Measurements from ENCODE around the gene RGS9.

RGS9 gene

GRCh38 chr17:65230040-65230439, 92.9 kb downstream of the RGS9 start:
- Mint-ChIP-seq H3K36me3 (ENCODE audit: low read depth) (no peaks in the 10 kb centered on the region), H3K27ac (no peak overlapping the region), H3K9me3 (no peaks in the 10 kb centered on the region), H3K4me3 (no peak overlapping the region), H3K27me3 (peaks cover 62% of the 10 kb centered on the region), H3K4me1 (ENCODE audit: low read depth) (peaks cover 36% of the 10 kb centered on the region)
- intact Hi-C loops (cut with micrococcal nuclease): loop anchor here (2.0 to 10.0 kb wide), 2 partner anchors 565 to 935 kb away; no protein-coding TSS in a partner anchor

GRCh38 chr17:65231086-65231485, 93.9 kb downstream of the RGS9 start:
- Mint-ChIP-seq H3K9me3 (no peaks in the 10 kb centered on the region), H3K27me3 (peaks cover 54% of the 10 kb centered on the region), H3K27ac (no peak overlapping the region), H3K4me1 (ENCODE audit: low read depth) (peaks cover 36% of the 10 kb centered on the region), H3K36me3 (ENCODE audit: low read depth) (no peaks in the 10 kb centered on the region), H3K4me3 (no peak overlapping the region)
- intact Hi-C loops (cut with micrococcal nuclease): loop anchor here (1.0 to 10.0 kb wide), 3 partner anchors 325 to 934 kb away; no protein-coding TSS in a partner anchor

GRCh38 chr17:65231662-65232335, 94.6 kb downstream of the RGS9 start:
- no peaks in the 10 kb centered on the region for H3K36me3 Mint-ChIP-seq (ENCODE audit: low read depth)
- peaks cover 48% of the 10 kb centered on the region for H3K27me3 Mint-ChIP-seq
- no peak overlapping the region for H3K27ac Mint-ChIP-seq
- peaks cover 36% of the 10 kb centered on the region for H3K4me1 Mint-ChIP-seq (ENCODE audit: low read depth)
- H3K9me3 Mint-ChIP-seq: no peaks in the 10 kb centered on the region
- no peak overlapping the region for H3K4me3 Mint-ChIP-seq
- intact Hi-C loops (cut with micrococcal nuclease): loop anchor here (1.0 to 10.0 kb wide), 3 partner anchors 325 to 933 kb away; no protein-coding TSS in a partner anchor

GRCh38 chr17:65235284-65235683, 98.1 kb downstream of the RGS9 start:
- Mint-ChIP-seq H3K36me3 (ENCODE audit: low read depth) (no peaks in the 10 kb centered on the region), H3K27me3 (peaks cover 30% of the 10 kb centered on the region), H3K9me3 (no peaks in the 10 kb centered on the region), H3K27ac (no peak overlapping the region), H3K4me3 (no peak overlapping the region), H3K4me1 (ENCODE audit: low read depth) (peaks cover 7% of the 10 kb centered on the region)
- intact Hi-C loops (cut with micrococcal nuclease): loop anchor here (10.0 kb wide), 1 partner anchor 560 kb away; no protein-coding TSS in a partner anchor

- Mint-ChIP-seq H3K9me3 (no peaks in the 10 kb centered on the region), H3K36me3 (ENCODE audit: low read depth) (no peaks in the 10 kb centered on the region), H3K27me3 (peaks cover 28% of the 10 kb centered on the region), H3K4me3 (no peak overlapping the region), H3K27ac (no peak overlapping the region), H3K4me1 (ENCODE audit: low read depth) (peaks cover 5% of the 10 kb centered on the region)
- intact Hi-C loops (cut with micrococcal nuclease): loop anchor here (10.0 kb wide), 1 partner anchor 558 kb away; no protein-coding TSS in a partner anchor
Measured at GRCh38 chr17:65236321-65236720, 99.2 kb downstream of the RGS9 start.

GRCh38 chr17:65243838-65244625, 106.9 kb downstream of the RGS9 start:
- no peaks in the 10 kb centered on the region for H3K9me3 Mint-ChIP-seq
- intact Hi-C loops (cut with micrococcal nuclease): no loop called here
- H3K36me3 Mint-ChIP-seq (ENCODE audit: low read depth): no peaks in the 10 kb centered on the region
- H3K27ac Mint-ChIP-seq: no peak overlapping the region
- H3K27me3 Mint-ChIP-seq: peaks cover 30% of the 10 kb centered on the region
- no peak overlapping the region for H3K4me3 Mint-ChIP-seq
- no peaks in the 10 kb centered on the region for H3K4me1 Mint-ChIP-seq (ENCODE audit: low read depth)

- H3K4me3 Mint-ChIP-seq: no peak overlapping the region
- H3K9me3 Mint-ChIP-seq: no peaks in the 10 kb centered on the region
- H3K27ac Mint-ChIP-seq: no peak overlapping the region
- no peaks in the 10 kb centered on the region for H3K36me3 Mint-ChIP-seq (ENCODE audit: low read depth)
- no peaks in the 10 kb centered on the region for H3K4me1 Mint-ChIP-seq (ENCODE audit: low read depth)
- H3K27me3 Mint-ChIP-seq: peaks cover 41% of the 10 kb centered on the region
- intact Hi-C loops (cut with micrococcal nuclease): no loop called here
Measured at GRCh38 chr17:65246252-65246651, 109.1 kb downstream of the RGS9 start.

GRCh38 chr17:65249774-65250173, 112.6 kb downstream of the RGS9 start:
- Mint-ChIP-seq H3K4me1 (ENCODE audit: low read depth) (no peaks in the 10 kb centered on the region), H3K36me3 (ENCODE audit: low read depth) (no peaks in the 10 kb centered on the region), H3K27ac (no peak overlapping the region), H3K9me3 (no peaks in the 10 kb centered on the region), H3K4me3 (no peak overlapping the region), H3K27me3 (peaks cover 41% of the 10 kb centered on the region)
- intact Hi-C loops (cut with micrococcal nuclease): no loop called here

GRCh38 chr17:65254166-65254565, 117.0 kb downstream of the RGS9 start:
- no peaks in the 10 kb centered on the region for H3K4me1 Mint-ChIP-seq (ENCODE audit: low read depth)
- intact Hi-C loops (cut with micrococcal nuclease): no loop called here
- H3K36me3 Mint-ChIP-seq (ENCODE audit: low read depth): no peaks in the 10 kb centered on the region
- H3K4me3 Mint-ChIP-seq: no peak overlapping the region
- no peaks in the 10 kb centered on the region for H3K9me3 Mint-ChIP-seq
- no peak overlapping the region for H3K27ac Mint-ChIP-seq
- H3K27me3 Mint-ChIP-seq: peaks cover 17% of the 10 kb centered on the region

- intact Hi-C loops (cut with micrococcal nuclease): no loop called here
- no peak overlapping the region for H3K27ac Mint-ChIP-seq
- H3K9me3 Mint-ChIP-seq: no peaks in the 10 kb centered on the region
- peaks cover 10% of the 10 kb centered on the region for H3K27me3 Mint-ChIP-seq
- H3K36me3 Mint-ChIP-seq (ENCODE audit: low read depth): no peaks in the 10 kb centered on the region
- H3K4me3 Mint-ChIP-seq: no peak overlapping the region
- H3K4me1 Mint-ChIP-seq (ENCODE audit: low read depth): no peaks in the 10 kb centered on the region
Measured at GRCh38 chr17:65259281-65259680, 122.1 kb downstream of the RGS9 start.

GRCh38 chr17:65259696-65260485, 122.7 kb downstream of the RGS9 start:
- no peak overlapping the region for H3K4me3 Mint-ChIP-seq
- no peak overlapping the region for H3K27ac Mint-ChIP-seq
- peaks cover 10% of the 10 kb centered on the region for H3K27me3 Mint-ChIP-seq
- H3K9me3 Mint-ChIP-seq: no peaks in the 10 kb centered on the region
- intact Hi-C loops (cut with micrococcal nuclease): no loop called here
- no peaks in the 10 kb centered on the region for H3K4me1 Mint-ChIP-seq (ENCODE audit: low read depth)
- H3K36me3 Mint-ChIP-seq (ENCODE audit: low read depth): no peaks in the 10 kb centered on the region

GRCh38 chr17:65260626-65261025, 123.5 kb downstream of the RGS9 start:
- H3K36me3 Mint-ChIP-seq (ENCODE audit: low read depth): no peaks in the 10 kb centered on the region
- H3K4me1 Mint-ChIP-seq (ENCODE audit: low read depth): no peaks in the 10 kb centered on the region
- peaks cover 12% of the 10 kb centered on the region for H3K27me3 Mint-ChIP-seq
- no peak overlapping the region for H3K27ac Mint-ChIP-seq
- H3K4me3 Mint-ChIP-seq: no peak overlapping the region
- no peaks in the 10 kb centered on the region for H3K9me3 Mint-ChIP-seq
- intact Hi-C loops (cut with micrococcal nuclease): no loop called here

GRCh38 chr17:65261152-65261551, 124.0 kb downstream of the RGS9 start:
- Mint-ChIP-seq H3K9me3 (no peaks in the 10 kb centered on the region), H3K27me3 (peaks cover 15% of the 10 kb centered on the region), H3K4me3 (no peak overlapping the region), H3K36me3 (ENCODE audit: low read depth) (no peaks in the 10 kb centered on the region), H3K4me1 (ENCODE audit: low read depth) (no peaks in the 10 kb centered on the region), H3K27ac (no peak overlapping the region)
- intact Hi-C loops (cut with micrococcal nuclease): no loop called here

Measured in dendritic cell treated with granulocyte-macrophage colony-stimulating factor and Interleukin-4, amounts not matched to agents 40 ng/mL and 50 ng/mL, for 4 days (primary cell).